Caco-2 (cell line): ENCODE results near the gene ENPP3. TPM values are rescaled to one million over a fixed set of nuclear protein-coding genes. Genes with fewer than 3 reads are reported as not detected.

ENCODE experiments used
- BruUV-seq: library from RNA; stranded (reverse); fragments of 400-500 nt; replicated peaks from 2 replicates; lab custom pipeline; 2021; lab: Mats Ljungman, UMichigan
- CTCF ChIA-PET: fragments of 300-600 bp; sonication (Branson Sonifier 250); formaldehyde crosslinking; loops from one replicate; lab custom pipeline; 2022; ENCODE audit warnings: antibody characterized with exemption; lab: Charles Lee
- POLR2A ChIA-PET: fragments of 300-600 bp; sonication (Branson Sonifier 250); formaldehyde crosslinking; loops from one replicate; lab custom pipeline; 2022; ENCODE audit warnings: antibody characterized with exemption; lab: Charles Lee
- DNase-seq, 2 experiments: peaks; one replicate each; pipeline versions ENCODE4 v3.0.0 to v3.0.0-alpha.2; 2020 to 2022
- H3K27me3 ChIP-seq: replicated peaks from 2 replicates; pipeline ENCODE4 v1.6.0; 2011; ENCODE audit warnings: low read length; ENCODE audit not compliant: control insufficient read depth, insufficient read depth
- H3K36me3 ChIP-seq: 2 replicates; pipeline ENCODE4 v1.5.1; 2011; ENCODE audit warnings: low read length; ENCODE audit not compliant: control insufficient read depth, insufficient read depth
- H3K4me1 ChIP-seq: fragments of 250-450 bp; sonication (Bioruptor Pico); 2 replicates; pipeline ENCODE4 v1.5.1; 2020; ENCODE audit warnings: mild to moderate bottlenecking
- H3K4me3 ChIP-seq: 2 replicates; pipeline ENCODE4 v1.5.1; 2011; ENCODE audit warnings: low read depth, mild to moderate bottlenecking, control low read depth, low read length
- H3K9me3 ChIP-seq: fragments of 250-450 bp; sonication (Bioruptor Pico); 2 replicates; pipeline ENCODE4 v1.5.1; 2020; ENCODE audit warnings: mild to moderate bottlenecking, moderate library complexity
- H3K27ac Mint-ChIP-seq: one replicate; pipeline ENCODE4 v1.8.0; 2022; ENCODE audit warnings: mixed read lengths; ENCODE audit not compliant: unreplicated experiment
- H3K27me3 Mint-ChIP-seq: one replicate; pipeline ENCODE4 v1.8.0; 2022; ENCODE audit warnings: mixed read lengths; ENCODE audit not compliant: insufficient read depth, unreplicated experiment
- H3K36me3 Mint-ChIP-seq: one replicate; pipeline ENCODE4 v1.8.0; 2022; ENCODE audit warnings: mild to moderate bottlenecking, mixed read lengths; ENCODE audit not compliant: insufficient read depth, unreplicated experiment
- H3K4me1 Mint-ChIP-seq: one replicate; pipeline ENCODE4 v1.8.0; 2022; ENCODE audit warnings: low read depth, mixed read lengths; ENCODE audit not compliant: unreplicated experiment
- H3K4me3 Mint-ChIP-seq: one replicate; pipeline ENCODE4 v1.8.0; 2022; ENCODE audit warnings: mild to moderate bottlenecking, moderate library complexity, mixed read lengths; ENCODE audit not compliant: unreplicated experiment
- H3K9me3 Mint-ChIP-seq: one replicate; pipeline ENCODE4 v1.8.0; 2022; ENCODE audit warnings: mixed read lengths; ENCODE audit not compliant: unreplicated experiment
- intact Hi-C: fragments of 100-400 bp; cut with micrococcal nuclease; formaldehyde crosslinking; loops from one replicate; pipeline ENCODE4 v1.10.0; 2022; ENCODE audit not compliant: unreplicated experiment
- total RNA-seq: library from RNA; stranded (reverse); gene quantifications from 2 replicates; pipeline ENCODE4 v1.2.3, GENCODE V29; 2022
- TF ChIP-seq, protein P1 (sequence below), 2 experiments: fragments of 200-600 bp in 1 of 2; IDR thresholded peaks; 1 replicate in 1 of 2; 2 replicates in 1 of 2; pipeline versions ENCODE4 v1.5.1 to v1.8.0; 2011 to 2022; ENCODE audit warnings: antibody characterized with exemption in 1 of 2, control low read depth in 1 of 2, inconsistent platforms in 1 of 2, low read depth in 1 of 2, low read length in 1 of 2, mild to moderate bottlenecking in 1 of 2, moderate library complexity in 1 of 2; ENCODE audit not compliant: insufficient read depth in 1 of 2, severe bottlenecking in 1 of 2, unreplicated experiment in 1 of 2

ENPP3 gene
- total RNA-seq, 1 experiment from 2014 or later = not detected

DNA sequence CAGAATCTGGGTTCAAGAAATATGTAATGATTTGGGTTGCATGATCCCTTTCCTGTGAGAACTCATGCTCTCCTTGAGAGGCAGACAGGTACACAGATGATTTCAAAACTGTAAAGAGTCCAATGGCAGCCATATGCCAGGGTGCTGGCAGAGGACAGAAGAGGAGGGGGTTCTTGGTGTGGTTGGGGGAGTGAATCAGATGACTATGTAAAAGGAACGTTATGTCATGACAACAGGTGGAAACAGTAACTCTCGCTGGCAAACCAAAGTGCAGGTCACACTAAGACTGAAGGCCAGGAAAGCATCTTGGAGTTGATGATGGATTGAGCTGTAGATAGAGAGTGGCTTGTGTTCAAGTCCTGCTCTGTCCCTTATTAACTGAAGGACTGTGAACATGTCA is 43.8 kb downstream of the ENPP3 start:
- peaks cover 11% of the 10 kb centered on the region for H3K4me1 Mint-ChIP-seq
- ChIA-PET POLR2A (no interaction called here), CTCF (no interaction called here)
- no peaks in the 10 kb centered on the region for H3K9me3 Mint-ChIP-seq
- TF ChIP-seq, protein P1, sequence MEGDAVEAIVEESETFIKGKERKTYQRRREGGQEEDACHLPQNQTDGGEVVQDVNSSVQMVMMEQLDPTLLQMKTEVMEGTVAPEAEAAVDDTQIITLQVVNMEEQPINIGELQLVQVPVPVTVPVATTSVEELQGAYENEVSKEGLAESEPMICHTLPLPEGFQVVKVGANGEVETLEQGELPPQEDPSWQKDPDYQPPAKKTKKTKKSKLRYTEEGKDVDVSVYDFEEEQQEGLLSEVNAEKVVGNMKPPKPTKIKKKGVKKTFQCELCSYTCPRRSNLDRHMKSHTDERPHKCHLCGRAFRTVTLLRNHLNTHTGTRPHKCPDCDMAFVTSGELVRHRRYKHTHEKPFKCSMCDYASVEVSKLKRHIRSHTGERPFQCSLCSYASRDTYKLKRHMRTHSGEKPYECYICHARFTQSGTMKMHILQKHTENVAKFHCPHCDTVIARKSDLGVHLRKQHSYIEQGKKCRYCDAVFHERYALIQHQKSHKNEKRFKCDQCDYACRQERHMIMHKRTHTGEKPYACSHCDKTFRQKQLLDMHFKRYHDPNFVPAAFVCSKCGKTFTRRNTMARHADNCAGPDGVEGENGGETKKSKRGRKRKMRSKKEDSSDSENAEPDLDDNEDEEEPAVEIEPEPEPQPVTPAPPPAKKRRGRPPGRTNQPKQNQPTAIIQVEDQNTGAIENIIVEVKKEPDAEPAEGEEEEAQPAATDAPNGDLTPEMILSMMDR (IDR thresholded peaks at IDR 0.05; ENCODE audit: insufficient read depth in 1 of 2, low read depth in 1 of 2, low read length in 1 of 2, severe bottlenecking in 1 of 2, unreplicated experiment in 1 of 2) = no peak
- no peaks in the 10 kb centered on the region for H3K27me3 ChIP-seq
- no peak overlapping the region for H3K4me3 Mint-ChIP-seq
- intact Hi-C loops = no loop called here
- H3K27me3 Mint-ChIP-seq = no peaks in the 10 kb centered on the region
- no peaks in the 10 kb centered on the region for H3K9me3 ChIP-seq
- no TSS peak for BruUV-seq
- no peak overlapping the region for H3K27ac Mint-ChIP-seq
- peaks cover 7% of the 10 kb centered on the region; the same call in 1 of the 2 replicates for H3K4me1 ChIP-seq
- no peaks in the 10 kb centered on the region for H3K36me3 ChIP-seq
- DNase-seq = no peak
- no peaks in the 10 kb centered on the region for H3K36me3 Mint-ChIP-seq
- no peak overlapping the region for H3K4me3 ChIP-seq

DNA sequence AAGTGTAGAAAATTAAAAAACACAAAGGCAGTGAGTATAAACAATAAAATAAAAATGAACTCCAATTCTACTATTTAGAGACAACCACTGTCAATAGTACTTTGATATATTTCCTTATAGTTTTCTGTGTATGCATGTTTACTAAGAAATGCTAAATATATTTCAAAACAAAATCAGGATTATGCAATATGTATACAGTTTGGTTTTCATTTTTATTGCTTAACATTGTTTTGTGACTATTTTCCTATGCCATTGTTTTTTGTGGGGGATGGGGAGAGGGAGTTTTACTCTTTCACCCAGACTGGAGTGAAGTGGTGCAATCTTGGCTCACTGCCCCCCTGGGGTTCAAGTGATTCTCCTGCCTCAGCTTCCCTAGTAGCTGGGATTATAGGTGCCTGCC is 44.5 kb downstream of the ENPP3 start:
- CTCF ChIA-PET = no interaction called here
- peaks cover 7% of the 10 kb centered on the region; the same call in 1 of the 2 replicates for H3K4me1 ChIP-seq
- Mint-ChIP-seq H3K9me3 (no peaks in the 10 kb centered on the region), H3K36me3 (no peaks in the 10 kb centered on the region), H3K4me1 (peaks cover 11% of the 10 kb centered on the region), H3K4me3 (no peak overlapping the region), H3K27ac (no peak overlapping the region), H3K27me3 (no peaks in the 10 kb centered on the region)
- no peak overlapping the region for H3K4me3 ChIP-seq
- H3K9me3 ChIP-seq = no peaks in the 10 kb centered on the region
- intact Hi-C loops = no loop called here
- POLR2A ChIA-PET = no interaction called here
- TF ChIP-seq, protein P1 (IDR thresholded peaks at IDR 0.05; ENCODE audit: insufficient read depth in 1 of 2, low read depth in 1 of 2, low read length in 1 of 2, severe bottlenecking in 1 of 2, unreplicated experiment in 1 of 2) = no peak
- H3K36me3 ChIP-seq = no peaks in the 10 kb centered on the region
- no peaks in the 10 kb centered on the region for H3K27me3 ChIP-seq
- no peak for DNase-seq
- BruUV-seq = no TSS peak

GRCh38 chr6:131682442-131682841 is 45.3 kb downstream of the ENPP3 start:
- intact Hi-C loops = no loop called here
- ChIA-PET CTCF (no interaction called here), POLR2A (no interaction called here)
- BruUV-seq = no TSS peak
- Histone ChIP-seq H3K4me3 (no peak overlapping the region), H3K27me3 (no peaks in the 10 kb centered on the region), H3K36me3 (no peaks in the 10 kb centered on the region), H3K4me1 (peaks cover 7% of the 10 kb centered on the region; the same call in 1 of the 2 replicates), H3K9me3 (no peaks in the 10 kb centered on the region)
- H3K27ac Mint-ChIP-seq = no peak overlapping the region
- H3K27me3 Mint-ChIP-seq = no peaks in the 10 kb centered on the region
- no peak overlapping the region for H3K4me3 Mint-ChIP-seq
- no peaks in the 10 kb centered on the region for H3K9me3 Mint-ChIP-seq
- no peaks in the 10 kb centered on the region for H3K36me3 Mint-ChIP-seq
- TF ChIP-seq, protein P1 (IDR thresholded peaks at IDR 0.05; ENCODE audit: insufficient read depth in 1 of 2, low read depth in 1 of 2, low read length in 1 of 2, severe bottlenecking in 1 of 2, unreplicated experiment in 1 of 2) = no peak
- no peak for DNase-seq
- H3K4me1 Mint-ChIP-seq = peaks cover 11% of the 10 kb centered on the region
